ENCODE results near the gene GOLGA6L24.
"Not testable (repeated sequence)": the region's sequence is repeated elsewhere in the genome, so short reads cannot be mapped to it uniquely, and the experiment has no call there.

GRCh38 chr15:28321358-28322078, 36.4 kb downstream of the GOLGA6L24 start:
- TF ChIP-seq CTCF (conservative IDR thresholded peaks at IDR 0.05 in 1 of 2, IDR thresholded peaks at IDR 0.05 in 1 of 2; ENCODE audit: low read depth in 1 of 2, low read length in 2 of 2); EZH2 (IDR thresholded peaks at IDR 0.05; ENCODE audit: low read length, missing control alignments): not testable (repeated sequence)
